ENCODE measurements around the gene KRTAP2-4. TPM values are rescaled to one million over a fixed set of nuclear protein-coding genes. Genes with fewer than 3 reads are reported as not detected.

KRTAP2-4 gene
- total and polyA plus RNA-seq, 4 experiments from 2014 or later, result not detected

DNA sequence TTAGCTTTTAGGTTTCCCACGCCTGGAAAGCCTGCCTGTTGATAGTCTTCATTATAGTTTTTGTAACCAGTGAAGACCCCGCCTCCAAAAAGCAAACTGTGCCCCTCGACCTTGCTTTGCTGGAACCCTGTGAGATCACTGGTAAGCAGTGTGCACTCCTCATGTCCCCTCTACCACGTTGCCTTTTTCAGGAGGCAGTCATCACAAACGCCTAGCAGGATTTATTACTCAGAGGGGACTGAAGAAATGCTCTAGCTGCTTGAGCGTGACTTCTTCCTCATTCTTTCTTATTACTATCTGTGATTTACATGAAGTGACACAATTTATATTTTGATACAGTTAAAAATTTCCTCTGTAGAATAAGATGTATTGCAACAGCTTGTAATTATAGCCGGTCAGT lies 50.2 kb downstream of the KRTAP2-4 start:
- Histone ChIP-seq H3K27me3 (ENCODE audit: insufficient read depth, low read length) (no peaks in the 10 kb centered on the region), H3K4me1 (ENCODE audit: insufficient read depth, low read length) (no peaks in the 10 kb centered on the region), H3K4me3 (ENCODE audit: low read length in 2 of 2) (no peak overlapping the region), H3K9me3 (ENCODE audit: control insufficient read depth in 1 of 2, low read length in 2 of 2) (no peaks in the 10 kb centered on the region), H3K36me3 (ENCODE audit: insufficient read depth, low read length) (no peaks in the 10 kb centered on the region), H3K27ac (ENCODE audit: low read depth, low read length) (no peak overlapping the region)
- Mint-ChIP-seq H3K27me3 (peaks cover 5 to 7% of the 10 kb centered on the region in 2 donors), H3K36me3 (no peaks in the 10 kb centered on the region), H3K27ac (no peak overlapping the region), H3K4me1 (no peaks in the 10 kb centered on the region), H3K4me3 (no peak overlapping the region), H3K9me3 (peaks cover 0 to 2% (median 0%) of the 10 kb centered on the region in 8 donors)
- ChIA-PET CTCF (ENCODE audit: partially characterized antibody) (no interaction called here), POLR2A (ENCODE audit: partially characterized antibody) (no interaction called here)
- intact Hi-C loops (cut with micrococcal nuclease), result no loop called here
- no peak for DNase-seq

Other genes with a start within 250 kb of the KRTAP2-4 start
Only the 30 nearest of the 39 such genes appear.
- gene KRT20, start 180.6 kb downstream of the KRTAP2-4 start, total RNA-seq, result not detected
- gene KRT20, start 180.6 kb downstream of the KRTAP2-4 start, polyA plus RNA-seq, result not detected
- gene KRT23, start 128.2 kb downstream of the KRTAP2-4 start, total RNA-seq, result not detected
- gene KRT23, start 128.2 kb downstream of the KRTAP2-4 start, polyA plus RNA-seq, result under 1 TPM in 1 of 2 donors, not detected in 1; 0.15 TPM
- not detected for gene KRT39, start 98.9 kb downstream of the KRTAP2-4 start, total RNA-seq
- gene KRT39, start 98.9 kb downstream of the KRTAP2-4 start, polyA plus RNA-seq, result not detected
- not detected for gene KRT40, start 81.6 kb downstream of the KRTAP2-4 start, total RNA-seq
- gene KRT40, start 81.6 kb downstream of the KRTAP2-4 start, polyA plus RNA-seq, result not detected
- gene KRTAP3-3, start 71.7 kb downstream of the KRTAP2-4 start, total RNA-seq, result not detected
- gene KRTAP3-3, start 71.7 kb downstream of the KRTAP2-4 start, polyA plus RNA-seq, result not detected
- not detected for gene KRTAP3-2, start 66.0 kb downstream of the KRTAP2-4 start, total RNA-seq
- not detected for gene KRTAP3-2, start 66.0 kb downstream of the KRTAP2-4 start, polyA plus RNA-seq
- gene KRTAP3-1, start 56.8 kb downstream of the KRTAP2-4 start, total RNA-seq, result not detected
- gene KRTAP3-1, start 56.8 kb downstream of the KRTAP2-4 start, polyA plus RNA-seq, result not detected
- gene KRTAP1-5, start 38.7 kb downstream of the KRTAP2-4 start, total RNA-seq, result not detected
- gene KRTAP1-5, start 38.7 kb downstream of the KRTAP2-4 start, polyA plus RNA-seq, result not detected
- not detected for gene KRTAP1-4, start 35.7 kb downstream of the KRTAP2-4 start, total RNA-seq
- not detected for gene KRTAP1-4, start 35.7 kb downstream of the KRTAP2-4 start, polyA plus RNA-seq
- not detected for gene KRTAP1-3, start 31.0 kb downstream of the KRTAP2-4 start, total RNA-seq
- gene KRTAP1-3, start 31.0 kb downstream of the KRTAP2-4 start, polyA plus RNA-seq, result not detected
- gene KRTAP1-1, start 24.4 kb downstream of the KRTAP2-4 start, total RNA-seq, result not detected
- gene KRTAP1-1, start 24.4 kb downstream of the KRTAP2-4 start, polyA plus RNA-seq, result not detected
- gene KRTAP2-1, start 18.6 kb downstream of the KRTAP2-4 start, total RNA-seq, result not detected
- gene KRTAP2-1, start 18.6 kb downstream of the KRTAP2-4 start, polyA plus RNA-seq, result not detected
- gene KRTAP2-2, start 10.6 kb downstream of the KRTAP2-4 start, total RNA-seq, result not detected
- not detected for gene KRTAP2-2, start 10.6 kb downstream of the KRTAP2-4 start, polyA plus RNA-seq
- not detected for gene KRTAP2-3, start 5.8 kb downstream of the KRTAP2-4 start, total RNA-seq
- not detected for gene KRTAP2-3, start 5.8 kb downstream of the KRTAP2-4 start, polyA plus RNA-seq
- gene KRTAP4-7, start 18.3 kb upstream of the KRTAP2-4 start, total RNA-seq, result not detected
- not detected for gene KRTAP4-7, start 18.3 kb upstream of the KRTAP2-4 start, polyA plus RNA-seq
- not detected for gene KRTAP4-8, start 32.3 kb upstream of the KRTAP2-4 start, total RNA-seq
- gene KRTAP4-8, start 32.3 kb upstream of the KRTAP2-4 start, polyA plus RNA-seq, result not detected
- not detected for gene KRTAP4-16, start 36.3 kb upstream of the KRTAP2-4 start, total RNA-seq
- gene KRTAP4-16, start 36.3 kb upstream of the KRTAP2-4 start, polyA plus RNA-seq, result not detected
- gene KRTAP4-9, start 39.5 kb upstream of the KRTAP2-4 start, total RNA-seq, result not detected
- not detected for gene KRTAP4-9, start 39.5 kb upstream of the KRTAP2-4 start, polyA plus RNA-seq
- gene KRTAP4-11, start 52.5 kb upstream of the KRTAP2-4 start, total RNA-seq, result not detected
- not detected for gene KRTAP4-11, start 52.5 kb upstream of the KRTAP2-4 start, polyA plus RNA-seq
- gene KRTAP4-12, start 58.3 kb upstream of the KRTAP2-4 start, total RNA-seq, result not detected
- not detected for gene KRTAP4-12, start 58.3 kb upstream of the KRTAP2-4 start, polyA plus RNA-seq
- not detected for gene KRTAP4-6, start 74.7 kb upstream of the KRTAP2-4 start, total RNA-seq
- gene KRTAP4-6, start 74.7 kb upstream of the KRTAP2-4 start, polyA plus RNA-seq, result under 1 TPM in 1 of 2 donors, not detected in 1; 0.24 TPM
- not detected for gene KRTAP4-5, start 83.9 kb upstream of the KRTAP2-4 start, total RNA-seq
- gene KRTAP4-5, start 83.9 kb upstream of the KRTAP2-4 start, polyA plus RNA-seq, result not detected
- not detected for gene KRTAP4-4, start 94.9 kb upstream of the KRTAP2-4 start, total RNA-seq
- not detected for gene KRTAP4-4, start 94.9 kb upstream of the KRTAP2-4 start, polyA plus RNA-seq
- gene KRTAP4-3, start 102.3 kb upstream of the KRTAP2-4 start, total RNA-seq, result not detected
- gene KRTAP4-3, start 102.3 kb upstream of the KRTAP2-4 start, polyA plus RNA-seq, result not detected
- not detected for gene KRTAP4-2, start 112.3 kb upstream of the KRTAP2-4 start, total RNA-seq
- not detected for gene KRTAP4-2, start 112.3 kb upstream of the KRTAP2-4 start, polyA plus RNA-seq
- gene KRTAP4-1, start 119.0 kb upstream of the KRTAP2-4 start, total RNA-seq, result not detected
- gene KRTAP4-1, start 119.0 kb upstream of the KRTAP2-4 start, polyA plus RNA-seq, result not detected
- not detected for gene KRTAP9-1, start 124.0 kb upstream of the KRTAP2-4 start, total RNA-seq
- not detected for gene KRTAP9-1, start 124.0 kb upstream of the KRTAP2-4 start, polyA plus RNA-seq
- not detected for gene KRTAP9-2, start 160.8 kb upstream of the KRTAP2-4 start, total RNA-seq
- not detected for gene KRTAP9-2, start 160.8 kb upstream of the KRTAP2-4 start, polyA plus RNA-seq
- not detected for gene KRTAP9-3, start 166.6 kb upstream of the KRTAP2-4 start, total RNA-seq
- not detected for gene KRTAP9-3, start 166.6 kb upstream of the KRTAP2-4 start, polyA plus RNA-seq
- gene KRTAP9-8, start 172.1 kb upstream of the KRTAP2-4 start, total RNA-seq, result not detected
- gene KRTAP9-8, start 172.1 kb upstream of the KRTAP2-4 start, polyA plus RNA-seq, result not detected